Measurements from ENCODE around the gene TMEM232.
A peak's percentile ranks its signal among the peaks of the same experiment; 100 is the strongest.
"Not testable (repeated sequence)": the region's sequence is repeated elsewhere in the genome, so short reads cannot be mapped to it uniquely, and the experiment has no call there.

The TMEM232 gene

DNA sequence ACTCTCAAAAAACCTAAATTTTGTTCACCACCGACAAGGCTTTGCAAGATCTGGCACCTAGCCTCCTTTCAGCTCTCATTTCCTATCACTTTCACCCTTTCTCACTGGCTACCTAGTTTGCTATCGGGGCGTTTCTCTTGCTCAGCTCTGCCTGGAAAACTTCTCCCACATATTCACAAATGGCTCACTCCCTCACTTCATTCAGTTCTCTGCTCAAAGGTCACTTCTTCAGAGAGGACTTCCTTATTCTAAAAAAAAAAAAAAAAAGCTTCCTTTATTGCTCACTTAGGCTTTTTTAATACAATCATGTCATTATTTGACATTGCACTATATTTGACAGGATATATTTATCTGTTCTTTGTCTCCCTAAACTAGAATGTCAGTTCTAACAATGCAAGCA is 10.3 kb upstream of the TMEM232 start:
- TF ChIP-seq, protein P1, sequence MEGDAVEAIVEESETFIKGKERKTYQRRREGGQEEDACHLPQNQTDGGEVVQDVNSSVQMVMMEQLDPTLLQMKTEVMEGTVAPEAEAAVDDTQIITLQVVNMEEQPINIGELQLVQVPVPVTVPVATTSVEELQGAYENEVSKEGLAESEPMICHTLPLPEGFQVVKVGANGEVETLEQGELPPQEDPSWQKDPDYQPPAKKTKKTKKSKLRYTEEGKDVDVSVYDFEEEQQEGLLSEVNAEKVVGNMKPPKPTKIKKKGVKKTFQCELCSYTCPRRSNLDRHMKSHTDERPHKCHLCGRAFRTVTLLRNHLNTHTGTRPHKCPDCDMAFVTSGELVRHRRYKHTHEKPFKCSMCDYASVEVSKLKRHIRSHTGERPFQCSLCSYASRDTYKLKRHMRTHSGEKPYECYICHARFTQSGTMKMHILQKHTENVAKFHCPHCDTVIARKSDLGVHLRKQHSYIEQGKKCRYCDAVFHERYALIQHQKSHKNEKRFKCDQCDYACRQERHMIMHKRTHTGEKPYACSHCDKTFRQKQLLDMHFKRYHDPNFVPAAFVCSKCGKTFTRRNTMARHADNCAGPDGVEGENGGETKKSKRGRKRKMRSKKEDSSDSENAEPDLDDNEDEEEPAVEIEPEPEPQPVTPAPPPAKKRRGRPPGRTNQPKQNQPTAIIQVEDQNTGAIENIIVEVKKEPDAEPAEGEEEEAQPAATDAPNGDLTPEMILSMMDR (IDR thresholded peaks at IDR 0.05; ENCODE audit: low read depth, low read length, missing control alignments): no peak
- no peak overlapping the region for H3K4me3 ChIP-seq (replicated peaks; ENCODE audit: low read depth, low read length)
- DNase-seq (ENCODE audit: extremely low read depth, low read depth): no peak

DNA sequence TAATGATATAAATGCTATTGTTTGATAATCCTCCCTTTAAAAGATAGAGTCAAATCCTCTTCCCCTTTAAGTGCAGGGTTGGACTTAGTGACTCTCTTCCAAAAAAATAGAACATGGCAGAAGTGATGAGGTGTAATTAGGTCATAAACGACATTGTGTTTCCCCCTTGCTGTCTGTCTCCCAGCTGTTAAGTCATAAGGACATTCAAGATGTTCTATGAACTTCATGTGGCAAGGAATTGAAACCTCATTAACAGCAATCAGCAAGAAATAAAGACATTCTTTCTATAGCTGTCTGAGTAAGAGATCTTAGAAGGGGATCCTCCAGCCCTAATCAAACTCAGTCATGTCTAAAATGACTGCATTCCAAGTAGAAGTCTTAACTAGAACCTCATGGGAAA is 9.1 kb upstream of the TMEM232 start:
- DNase-seq (ENCODE audit: extremely low read depth, low read depth): no peak
- H3K4me3 ChIP-seq (replicated peaks; ENCODE audit: low read depth, low read length): no peak overlapping the region
- TF ChIP-seq, protein P1 (IDR thresholded peaks at IDR 0.05; ENCODE audit: low read depth, low read length, missing control alignments): no peak

DNA sequence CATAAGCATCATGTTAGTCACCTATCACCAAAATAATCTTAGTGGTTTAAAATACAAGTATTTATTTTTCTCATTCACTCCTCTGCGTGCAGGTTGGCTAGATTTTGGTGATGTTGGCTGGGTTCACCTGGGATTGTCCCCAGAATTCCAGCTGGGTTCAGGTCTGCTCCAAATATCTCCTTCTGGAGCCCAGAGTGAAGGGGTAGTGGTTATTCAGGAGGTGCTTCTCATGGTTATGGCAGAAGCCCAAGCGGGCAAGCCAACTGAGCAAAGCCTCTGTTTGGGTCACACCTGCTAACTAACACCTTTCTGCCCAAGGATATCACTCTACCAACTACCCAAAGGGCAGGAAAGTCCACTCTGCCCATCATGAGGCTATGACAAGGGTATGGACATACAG is 7.6 kb upstream of the TMEM232 start:
- H3K4me3 ChIP-seq (replicated peaks; ENCODE audit: low read depth, low read length): no peak overlapping the region
- TF ChIP-seq, protein P1 (IDR thresholded peaks at IDR 0.05; ENCODE audit: low read depth, low read length, missing control alignments): no peak
- no peak for DNase-seq (ENCODE audit: extremely low read depth, low read depth)

DNA sequence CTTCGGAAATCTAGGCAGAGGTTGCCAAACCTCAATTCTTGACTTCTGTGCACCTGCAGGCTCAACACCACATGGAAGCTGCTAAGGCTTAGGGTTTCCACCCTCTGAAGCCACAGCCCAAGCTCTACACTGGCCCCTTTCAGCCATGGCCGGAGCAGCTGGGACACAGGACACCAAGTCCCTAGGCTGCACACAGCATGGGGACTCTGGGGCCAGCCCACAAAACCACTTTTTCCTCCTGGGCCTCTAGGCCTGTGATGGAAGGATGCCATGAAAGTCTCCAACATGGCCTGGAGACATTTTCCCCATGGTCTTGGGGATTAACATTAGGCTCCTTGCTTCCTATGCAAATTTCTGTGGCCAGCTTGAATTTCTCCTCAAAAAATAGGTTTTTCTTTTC is 5.0 kb upstream of the TMEM232 start:
- H3K4me3 ChIP-seq (replicated peaks; ENCODE audit: low read depth, low read length); DNase-seq (ENCODE audit: extremely low read depth, low read depth): not testable (repeated sequence)

DNA sequence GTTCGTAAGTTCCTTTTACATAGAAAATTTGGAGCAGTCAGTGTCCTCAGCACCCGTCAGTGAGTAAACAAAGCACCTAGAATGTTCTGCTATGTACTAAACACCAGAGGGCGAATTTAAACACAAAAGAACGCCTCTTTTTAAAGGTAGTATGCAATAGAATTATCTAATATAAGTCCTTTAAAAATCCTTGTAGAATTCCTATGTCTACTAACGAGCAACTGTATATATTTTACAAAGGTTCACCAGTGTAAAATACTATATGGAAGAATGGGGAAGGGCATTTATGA is 499 bp upstream of the TMEM232 start:
- DNase-seq (ENCODE audit: extremely low read depth, low read depth): no peak
- H3K4me3 ChIP-seq (replicated peaks; ENCODE audit: low read depth, low read length): peak overlapping the region; percentile 28
- TF ChIP-seq, protein P1 (IDR thresholded peaks at IDR 0.05; ENCODE audit: low read depth, low read length, missing control alignments): no peak

DNA sequence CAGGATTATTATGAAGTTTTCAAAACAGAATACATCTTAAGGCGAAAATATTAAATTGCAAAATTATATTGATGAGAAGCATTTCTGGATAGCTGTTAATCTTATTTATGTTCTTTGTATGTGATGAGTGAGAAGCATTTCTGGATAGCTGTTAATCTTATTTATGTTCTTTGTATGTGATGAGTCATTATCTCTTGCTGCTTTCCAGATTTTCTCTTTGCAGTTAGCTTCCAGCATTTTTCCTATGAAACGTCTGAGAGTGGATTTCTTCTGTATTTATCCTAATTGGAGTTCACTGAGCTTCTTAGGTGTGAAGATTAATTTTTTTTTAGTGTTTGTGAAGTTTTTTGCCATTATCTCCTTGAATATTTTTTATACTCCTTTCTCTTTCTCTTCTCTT is 8.2 kb downstream of the TMEM232 start:
- no peak overlapping the region for H3K4me3 ChIP-seq (replicated peaks; ENCODE audit: low read depth, low read length)
- DNase-seq (ENCODE audit: extremely low read depth, low read depth): no peak
- TF ChIP-seq, protein P1 (IDR thresholded peaks at IDR 0.05; ENCODE audit: low read depth, low read length, missing control alignments): no peak

DNA sequence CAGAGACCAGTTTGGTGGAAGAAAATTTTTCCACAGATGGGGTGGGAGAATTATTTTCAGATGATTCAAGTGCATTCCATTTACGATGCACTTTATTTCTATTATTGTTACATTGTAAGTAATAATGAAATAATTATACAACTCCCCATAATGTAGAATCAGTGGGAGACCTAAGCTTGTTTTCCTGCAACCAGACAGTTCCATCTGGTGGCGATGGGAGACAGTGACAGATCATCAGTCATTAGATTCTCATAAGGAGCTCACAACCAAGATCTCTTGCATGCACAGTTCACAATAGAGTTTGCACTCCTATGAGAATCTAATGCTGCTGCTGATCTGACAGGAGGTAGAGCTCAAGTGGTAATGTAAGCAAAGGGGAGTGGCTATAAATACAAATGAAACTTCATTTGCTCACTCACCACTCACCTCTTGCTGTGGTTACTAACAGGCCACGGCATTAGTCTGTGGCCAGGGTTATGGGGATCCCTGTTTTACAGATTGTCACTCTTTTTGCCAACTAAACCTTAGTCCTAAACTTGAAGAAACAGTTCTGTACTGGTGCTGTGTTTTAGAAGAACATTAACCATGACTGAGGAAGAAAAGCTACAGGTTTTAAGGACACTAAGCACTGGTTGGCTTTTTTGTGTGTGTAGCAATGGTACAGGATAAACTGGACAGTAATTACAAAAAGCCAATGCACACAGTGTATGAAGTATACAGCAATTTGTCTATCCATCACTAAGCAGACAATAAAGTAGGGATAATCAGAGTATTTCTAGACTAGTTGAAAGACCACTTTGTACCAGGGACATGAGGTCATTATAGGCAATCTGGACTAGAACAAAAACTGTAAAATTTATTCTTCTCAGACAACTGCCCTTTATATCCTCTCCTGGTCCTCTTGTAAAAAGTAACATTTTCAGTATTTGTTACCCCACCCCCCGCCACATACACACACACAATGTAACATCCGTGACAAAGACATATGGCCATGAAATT is 9.9 kb downstream of the TMEM232 start:
- no peak for DNase-seq (ENCODE audit: extremely low read depth, low read depth)
- H3K4me3 ChIP-seq (replicated peaks; ENCODE audit: low read depth, low read length): no peak overlapping the region
- TF ChIP-seq, protein P1 (IDR thresholded peaks at IDR 0.05; ENCODE audit: low read depth, low read length, missing control alignments): no peak
